HG02571 (cell line): ENCODE measurements around the gene SGPL1.
"Not testable (repeated sequence)": the region's sequence is repeated elsewhere in the genome, so short reads cannot be mapped to it uniquely, and the experiment has no call there.

Source experiments
- ATAC-seq: cut with Tn5 transposase; IDR thresholded peaks from one replicate; pipeline ENCODE4 v1.9.1; 2021; ENCODE audit warnings: mild to moderate bottlenecking, moderate library complexity; ENCODE audit not compliant: unreplicated experiment

SGPL1 gene

GRCh38 chr10:70837660-70838059 is 21.9 kb downstream of the SGPL1 start:
- ATAC-seq, result no peak

GRCh38 chr10:70838270-70838805 is 22.6 kb downstream of the SGPL1 start:
- no peak for ATAC-seq

- ATAC-seq, result no peak
Measured at GRCh38 chr10:70840836-70841235, 25.1 kb downstream of the SGPL1 start.

DNA sequence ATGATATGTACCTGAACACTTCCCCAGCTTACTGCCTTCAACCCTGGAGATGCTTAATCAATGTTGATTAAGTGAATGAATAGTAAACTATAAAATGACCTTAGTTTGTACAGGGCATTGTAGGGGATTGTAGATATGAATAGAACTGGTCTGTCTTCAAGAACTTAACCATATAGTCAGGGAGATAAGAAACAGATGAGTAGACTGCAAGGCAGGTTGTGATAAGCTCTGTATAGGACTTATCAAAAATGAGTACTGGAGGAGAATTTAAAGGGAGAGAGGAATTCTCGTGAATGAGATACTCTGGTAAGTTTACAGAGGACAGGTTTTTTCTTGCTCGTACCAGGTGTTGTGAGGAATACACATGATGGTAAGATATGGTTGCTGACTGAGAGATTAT is 27.6 kb downstream of the SGPL1 start:
- ATAC-seq, result no peak

DNA sequence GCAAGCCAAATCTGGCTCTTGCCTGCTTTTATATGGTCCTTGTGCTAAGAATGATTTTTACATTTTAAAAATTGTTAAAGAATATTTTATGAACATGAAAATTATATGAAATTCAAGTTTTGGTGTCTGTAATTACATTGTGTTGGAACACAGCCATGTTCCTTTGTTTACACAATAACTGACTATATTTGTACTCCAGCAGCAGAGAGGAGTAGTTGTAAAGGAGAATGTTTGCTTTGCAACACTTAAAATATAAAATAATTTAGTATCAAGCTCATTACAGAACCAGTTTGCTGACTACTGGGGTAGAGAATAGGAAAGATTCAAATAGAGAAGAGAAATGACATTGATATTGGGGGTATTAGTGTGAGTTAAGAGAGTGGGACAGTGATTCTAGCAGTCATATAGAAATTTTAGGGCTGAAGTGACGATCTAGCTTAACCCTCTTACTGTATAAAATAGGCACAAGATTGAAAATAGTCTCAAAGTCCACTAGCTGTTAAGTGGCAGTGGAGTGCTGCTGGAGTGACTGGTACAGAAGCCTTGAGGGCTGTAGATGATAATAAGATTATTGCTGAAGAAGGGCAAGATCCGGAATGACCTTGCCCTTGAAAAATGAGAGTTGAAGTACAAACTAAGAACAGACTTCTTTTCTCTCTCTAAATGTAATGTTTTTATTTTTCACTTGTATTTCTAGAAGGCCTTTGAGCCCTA is 28.2 kb downstream of the SGPL1 start:
- no peak for ATAC-seq

- ATAC-seq, result no peak
Measured at GRCh38 chr10:70845256-70845655, 29.5 kb downstream of the SGPL1 start.

- ATAC-seq, result no peak
Measured at GRCh38 chr10:70845816-70846215, 30.1 kb downstream of the SGPL1 start.

DNA sequence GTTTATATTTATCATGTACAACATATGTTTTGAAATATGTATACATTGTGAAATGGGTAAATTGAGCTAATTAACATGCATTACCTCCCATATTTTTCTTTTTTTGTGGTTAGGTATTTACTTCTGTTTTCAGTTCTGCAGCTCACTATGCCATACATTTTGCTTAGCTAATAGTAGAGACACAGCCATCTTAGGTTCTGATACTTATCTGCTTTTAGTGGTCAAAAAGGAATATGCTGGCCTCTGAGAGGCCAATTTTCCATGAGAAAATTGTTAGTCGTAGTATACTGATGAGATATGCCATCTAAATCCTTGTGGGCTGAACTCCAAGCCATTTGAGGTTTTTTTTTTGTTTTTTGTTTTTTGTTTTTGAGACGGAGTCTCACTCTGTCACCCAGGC is 31.0 kb downstream of the SGPL1 start:
- no peak for ATAC-seq

DNA sequence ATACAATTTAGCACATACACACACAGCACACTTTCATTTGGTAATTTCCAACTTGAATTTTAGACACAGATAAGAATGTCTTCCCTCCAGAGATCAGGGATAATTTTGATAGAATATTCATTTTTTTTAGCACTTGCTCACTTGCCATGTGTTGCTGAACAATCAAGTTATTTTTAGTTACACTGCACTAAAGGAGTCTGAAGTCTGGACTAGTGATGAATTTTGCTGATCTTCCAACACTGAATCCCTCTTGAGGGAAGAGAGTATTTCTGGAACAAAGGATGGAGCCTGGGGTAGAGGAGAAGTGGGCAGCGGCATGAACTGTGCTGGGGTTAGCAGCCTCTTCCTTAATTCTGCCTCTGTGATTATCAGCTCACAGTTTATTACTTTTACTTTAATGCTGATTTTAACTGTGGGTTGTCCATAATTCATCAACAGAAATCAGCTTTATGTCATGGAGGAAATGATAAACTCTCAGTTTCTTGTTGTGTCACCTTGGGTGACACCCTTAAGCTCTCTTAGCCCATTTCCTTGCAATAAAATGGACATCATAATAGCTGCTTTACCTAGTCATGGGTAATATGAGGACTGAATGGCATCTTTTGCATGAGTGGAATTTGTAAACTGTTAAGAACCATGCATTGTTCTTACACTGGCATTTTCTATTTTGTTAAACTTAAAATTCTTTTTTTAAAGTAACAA is 32.1 kb downstream of the SGPL1 start:
- ATAC-seq, result no peak

- ATAC-seq, result no peak
Measured at GRCh38 chr10:70849582-70850016, 33.9 kb downstream of the SGPL1 start.

GRCh38 chr10:70850097-70850496 is 34.3 kb downstream of the SGPL1 start:
- no peak for ATAC-seq

DNA sequence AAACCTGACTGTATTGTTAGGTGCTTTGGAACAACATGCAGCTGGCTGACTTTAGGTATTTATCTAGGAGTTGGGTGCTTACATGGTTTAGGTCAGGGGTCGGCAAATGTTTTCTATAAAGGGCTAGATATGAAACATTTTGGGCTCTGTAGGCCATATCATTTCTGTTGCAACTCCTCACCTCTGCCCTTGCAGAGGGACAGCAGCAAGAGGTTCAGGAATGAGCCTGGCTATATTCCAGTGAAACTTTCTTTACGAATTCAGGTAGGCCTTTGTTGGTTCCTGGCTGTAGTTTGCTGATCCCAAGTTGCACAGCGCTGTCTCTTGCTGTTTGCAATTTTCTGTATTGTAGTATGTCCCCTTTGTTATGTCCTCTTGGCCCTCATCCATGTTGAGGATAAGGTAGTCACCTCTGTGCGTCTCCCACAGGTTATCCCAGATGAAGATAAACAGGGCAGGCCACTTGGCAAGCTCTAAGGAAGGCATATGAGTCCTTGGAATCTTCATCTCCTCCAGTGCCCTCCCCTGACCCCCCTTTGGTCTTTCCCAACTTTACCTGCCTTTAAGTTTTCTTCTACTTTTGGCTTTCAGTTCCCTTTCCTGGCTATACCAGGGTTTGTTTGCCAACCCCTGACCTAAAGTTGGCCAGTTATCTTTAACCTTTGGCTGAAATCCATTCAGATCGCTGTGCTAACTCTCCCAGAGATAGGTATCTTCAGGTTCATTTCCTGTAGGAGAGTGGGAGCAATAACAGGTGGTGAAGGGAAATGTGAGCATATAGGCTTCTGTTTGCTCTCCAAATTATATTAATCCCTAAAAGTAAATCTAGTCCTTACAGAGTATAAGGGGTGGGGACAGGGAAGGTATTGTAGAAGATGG is 36.1 kb downstream of the SGPL1 start:
- no peak for ATAC-seq

- ATAC-seq, result no peak
Measured at GRCh38 chr10:70853038-70853437, 37.3 kb downstream of the SGPL1 start.

- no peak for ATAC-seq
Measured at GRCh38 chr10:70853457-70853856, 37.7 kb downstream of the SGPL1 start.

- no peak for ATAC-seq
Measured at GRCh38 chr10:70856454-70856853, 40.7 kb downstream of the SGPL1 start.

DNA sequence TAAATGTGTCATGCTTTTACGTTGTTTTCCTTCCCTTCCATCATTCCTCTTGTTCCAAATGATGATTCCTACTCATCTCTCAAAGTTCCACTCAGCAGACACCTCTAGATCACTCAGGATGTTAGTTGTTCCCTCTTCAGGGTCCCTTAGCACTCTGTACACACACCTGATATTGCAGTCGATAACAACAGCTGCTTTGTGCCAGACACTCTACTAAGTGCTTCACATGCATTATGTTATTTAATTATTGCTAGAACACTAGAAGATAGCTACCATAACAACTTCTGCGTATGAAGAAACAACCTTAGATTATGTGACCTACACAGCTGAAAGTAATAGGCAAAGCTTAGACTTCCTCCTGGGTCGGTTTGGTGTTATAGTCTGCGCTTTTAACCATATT is 43.0 kb downstream of the SGPL1 start:
- no peak for ATAC-seq

GRCh38 chr10:70861495-70862197 is 45.9 kb downstream of the SGPL1 start:
- ATAC-seq, result not testable (repeated sequence)

DNA sequence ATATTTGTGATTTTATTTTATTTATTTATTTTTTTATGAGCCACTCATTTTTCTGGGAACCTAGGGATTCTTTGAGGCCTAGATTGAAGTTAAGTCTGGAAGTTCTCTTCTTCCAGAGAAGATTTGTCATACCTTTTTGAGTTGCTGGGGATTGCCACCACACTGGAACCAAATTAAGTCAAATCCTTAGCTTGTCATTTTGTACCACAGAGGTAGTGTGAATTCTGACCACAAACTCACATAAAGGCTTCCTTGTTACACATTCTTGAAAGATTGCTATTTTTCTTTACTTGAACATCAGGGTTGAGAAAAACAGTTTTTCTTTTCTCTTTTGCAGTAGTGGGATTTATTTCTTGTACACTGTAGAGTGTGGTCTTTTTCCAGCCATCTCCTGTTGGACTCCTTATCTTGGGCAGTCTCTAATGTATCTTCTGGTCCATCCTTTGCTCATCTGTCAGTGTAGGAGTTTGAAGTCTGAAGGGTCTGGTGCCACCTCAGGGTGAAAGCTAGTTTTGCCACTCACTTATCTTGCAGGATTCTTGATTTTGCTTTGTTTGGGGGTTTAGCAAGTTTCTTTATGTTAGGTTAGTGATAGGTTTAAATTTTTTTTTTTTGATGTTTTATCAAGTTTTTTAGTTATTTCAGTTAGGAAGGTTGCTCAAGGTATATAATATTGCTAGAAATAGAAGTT is 47.9 kb downstream of the SGPL1 start:
- no peak for ATAC-seq

- ATAC-seq, result no peak
Measured at GRCh38 chr10:70864935-70865334, 49.2 kb downstream of the SGPL1 start.

DNA sequence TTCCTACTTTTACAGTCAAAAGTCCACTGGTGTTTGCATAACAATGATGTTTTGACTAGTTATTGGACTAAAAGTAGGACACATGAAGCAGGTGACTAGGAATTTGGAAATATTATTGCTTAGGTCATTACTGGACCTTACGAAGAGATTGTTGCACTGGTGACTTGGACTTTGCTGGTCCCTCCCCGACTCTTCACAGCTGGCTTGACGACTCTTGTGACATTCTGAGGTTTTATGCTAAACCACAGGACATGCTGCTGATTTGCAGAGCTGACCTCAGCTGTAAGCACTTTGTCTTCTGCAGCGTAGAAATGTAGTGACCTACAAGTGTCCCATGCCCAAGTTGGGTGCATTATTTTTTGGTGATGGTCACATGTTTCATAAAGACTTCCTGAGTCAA is 50.7 kb downstream of the SGPL1 start:
- ATAC-seq, result no peak
